Duodenal mucosa (tissue), 2 donors: ENCODE results near the gene H2BK1.

ENCODE experiments used
- H3K27ac ChIP-seq: one replicate; pipeline ENCODE4 v1.7.0; 2013; ENCODE audit warnings: low read depth, low read length
- H3K27me3 ChIP-seq, 2 donors: one replicate each; pipeline ENCODE4 v1.7.0; 2013; ENCODE audit warnings: low read length in 2 of 2, control low read depth in 1 of 2; ENCODE audit not compliant: insufficient read depth in 2 of 2, control insufficient read depth in 1 of 2
- H3K36me3 ChIP-seq, 2 donors: one replicate each; pipeline ENCODE4 v1.7.0; 2013; ENCODE audit warnings: low read length in 2 of 2, control low read depth in 1 of 2; ENCODE audit not compliant: insufficient read depth in 2 of 2, control insufficient read depth in 1 of 2
- H3K4me1 ChIP-seq, 2 donors: one replicate each; pipeline ENCODE4 v1.7.0; 2013; ENCODE audit warnings: low read length in 2 of 2, control low read depth in 1 of 2; ENCODE audit not compliant: insufficient read depth in 2 of 2, control insufficient read depth in 1 of 2
- H3K4me3 ChIP-seq, 2 donors: one replicate each; pipeline ENCODE4 v1.7.0; 2013; ENCODE audit warnings: low read length in 2 of 2, low read depth in 1 of 2
- H3K9ac ChIP-seq, 2 donors: one replicate each; pipeline ENCODE4 v1.7.0; 2013; ENCODE audit warnings: low read length in 2 of 2, low read depth in 1 of 2
- H3K9me3 ChIP-seq, 2 donors: one replicate each; pipeline ENCODE4 v1.7.0; 2013; ENCODE audit warnings: low read length in 2 of 2, control low read depth in 1 of 2; ENCODE audit not compliant: control insufficient read depth in 1 of 2

Gene H2BK1

DNA sequence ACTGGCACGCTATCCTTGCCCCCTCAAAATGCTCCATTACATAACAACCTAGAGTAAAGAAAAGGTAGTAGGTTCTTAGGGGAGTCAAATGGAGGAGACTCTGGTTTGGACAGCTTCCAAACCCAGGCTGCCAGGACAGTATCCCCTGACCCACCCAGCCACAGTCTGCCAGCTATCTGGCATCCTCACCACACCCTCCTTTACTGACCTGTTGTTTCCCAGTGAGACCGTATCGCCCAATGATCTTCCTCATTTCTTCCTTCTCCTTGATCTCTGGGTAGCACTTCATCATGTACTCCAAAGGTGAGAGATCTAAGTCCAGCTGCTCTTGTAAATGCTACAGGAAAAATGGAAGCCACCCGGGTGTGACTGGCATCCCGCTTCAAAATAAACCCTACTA lies 5.1 kb upstream of the H2BK1 start:
- Histone ChIP-seq H3K27me3 (no peaks in the 10 kb centered on the region), H3K4me1 (no peaks in the 10 kb centered on the region), H3K9me3 (no peaks in the 10 kb centered on the region), H3K27ac (no peak overlapping the region), H3K36me3 (peaks cover 33 to 60% of the 10 kb centered on the region in 2 donors), H3K9ac (no peak overlapping the region), H3K4me3 (no peak overlapping the region)

DNA sequence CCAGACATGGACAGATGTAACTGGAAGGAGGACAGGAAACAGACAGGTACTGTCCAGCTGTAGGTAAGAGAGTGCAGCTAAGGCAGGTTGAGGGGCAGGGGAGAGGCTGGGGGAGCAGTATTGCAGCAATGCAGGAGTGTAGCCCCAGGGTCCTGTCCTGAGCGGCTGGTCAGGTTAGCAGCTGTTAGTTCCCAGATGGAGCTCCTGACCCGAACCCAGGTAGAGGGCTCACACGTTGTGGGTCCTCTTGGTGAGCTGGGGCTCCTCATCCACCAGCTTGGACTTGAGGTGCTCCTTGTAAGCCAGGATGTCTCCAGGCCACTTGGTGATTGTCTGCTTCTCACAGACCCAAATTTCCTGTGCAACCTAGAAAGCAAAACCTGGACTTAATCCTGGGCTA lies 3.5 kb upstream of the H2BK1 start:
- no peaks in the 10 kb centered on the region for H3K9me3 ChIP-seq
- peaks cover 26 to 53% of the 10 kb centered on the region in 2 donors for H3K36me3 ChIP-seq
- H3K4me3 ChIP-seq = no peak overlapping the region
- no peaks in the 10 kb centered on the region for H3K4me1 ChIP-seq
- H3K27ac ChIP-seq = no peak overlapping the region
- H3K27me3 ChIP-seq = no peaks in the 10 kb centered on the region
- H3K9ac ChIP-seq = no peak overlapping the region

DNA sequence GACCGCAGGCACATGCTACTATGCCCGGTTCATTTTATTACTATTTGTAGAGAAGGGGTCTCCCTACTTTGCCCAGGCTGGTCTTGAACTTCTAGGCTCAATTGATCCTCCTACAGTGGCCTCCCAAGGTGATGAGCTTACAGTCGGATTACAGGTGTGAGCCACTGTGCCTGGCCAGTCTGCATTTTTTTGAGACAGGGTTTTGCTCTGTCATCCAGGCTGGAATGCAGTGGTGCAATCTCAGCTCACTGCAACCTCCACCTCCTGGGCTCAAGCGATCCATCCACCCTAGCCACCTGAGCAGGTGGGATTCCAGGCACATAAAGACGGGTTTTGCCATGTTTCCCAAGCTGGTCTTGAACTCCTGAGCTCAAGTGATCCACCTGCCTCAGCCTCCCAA lies 2.3 kb upstream of the H2BK1 start:
- Histone ChIP-seq H3K27me3 (no peaks in the 10 kb centered on the region), H3K9ac (no peak overlapping the region), H3K27ac (no peak overlapping the region), H3K4me3 (no peak overlapping the region), H3K36me3 (peaks cover 19 to 41% of the 10 kb centered on the region in 2 donors), H3K4me1 (no peaks in the 10 kb centered on the region), H3K9me3 (no peaks in the 10 kb centered on the region)

DNA sequence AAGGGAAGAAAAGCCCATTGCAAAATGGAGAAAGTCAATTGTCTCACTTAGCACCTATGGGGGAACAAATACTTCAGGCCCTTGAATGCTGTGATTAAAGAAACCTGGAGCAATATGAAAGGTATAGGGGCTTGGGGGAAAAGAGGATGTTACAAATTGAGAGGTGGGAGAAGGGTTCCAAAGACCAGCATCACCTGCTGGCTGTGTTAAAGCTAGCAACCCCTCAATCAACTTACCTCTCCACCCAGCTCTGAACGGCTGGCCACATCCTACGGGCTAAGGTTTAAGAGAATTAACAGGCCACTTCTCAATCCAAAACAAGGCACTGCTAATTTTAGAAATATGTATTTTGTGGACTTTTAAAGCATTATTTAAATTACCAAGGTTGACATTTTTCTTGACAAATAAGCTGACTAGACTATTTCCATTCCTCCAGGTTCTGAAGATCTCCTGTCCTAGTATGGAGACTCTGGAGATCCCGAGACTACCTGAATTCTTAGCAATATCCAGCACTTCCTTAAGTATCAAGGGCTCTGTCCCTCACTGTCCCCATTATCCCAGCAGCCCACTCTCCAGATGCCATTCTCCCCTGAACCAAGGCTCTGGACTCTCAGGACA lies 976 bp upstream of the H2BK1 start:
- no peaks in the 10 kb centered on the region for H3K9me3 ChIP-seq
- H3K36me3 ChIP-seq = peaks cover 18 to 32% of the 10 kb centered on the region in 2 donors
- peaks cover 0 to 3% of the 10 kb centered on the region in 2 donors for H3K27me3 ChIP-seq
- no peak overlapping the region for H3K9ac ChIP-seq
- no peak overlapping the region for H3K4me3 ChIP-seq
- no peak overlapping the region for H3K27ac ChIP-seq
- H3K4me1 ChIP-seq = no peaks in the 10 kb centered on the region

DNA sequence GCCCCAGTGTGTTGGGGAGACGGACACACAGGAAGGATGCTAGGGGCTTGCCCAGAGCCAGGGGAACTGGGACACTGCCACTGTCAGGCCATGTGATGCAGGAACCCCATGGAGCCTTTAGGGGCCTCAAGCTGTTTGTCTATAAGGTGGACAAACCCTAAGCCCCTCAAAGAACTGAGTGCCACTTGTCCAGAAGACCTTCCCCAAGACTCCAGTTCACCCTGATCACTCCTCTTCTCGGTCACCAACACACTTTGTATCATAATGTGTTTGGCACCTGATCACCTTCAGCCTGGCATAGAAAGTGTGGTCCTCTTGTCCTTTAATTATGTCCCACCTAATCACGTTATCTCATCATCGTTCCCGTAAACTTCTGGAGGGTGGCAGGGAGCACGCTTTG lies 700 bp downstream of the H2BK1 start:
- Histone ChIP-seq H3K4me3 (no peak overlapping the region), H3K36me3 (peaks cover 11 to 17% of the 10 kb centered on the region in 2 donors), H3K9me3 (no peaks in the 10 kb centered on the region), H3K9ac (no peak overlapping the region), H3K27ac (no peak overlapping the region), H3K27me3 (peaks cover 8 to 12% of the 10 kb centered on the region in 2 donors), H3K4me1 (no peaks in the 10 kb centered on the region)

DNA sequence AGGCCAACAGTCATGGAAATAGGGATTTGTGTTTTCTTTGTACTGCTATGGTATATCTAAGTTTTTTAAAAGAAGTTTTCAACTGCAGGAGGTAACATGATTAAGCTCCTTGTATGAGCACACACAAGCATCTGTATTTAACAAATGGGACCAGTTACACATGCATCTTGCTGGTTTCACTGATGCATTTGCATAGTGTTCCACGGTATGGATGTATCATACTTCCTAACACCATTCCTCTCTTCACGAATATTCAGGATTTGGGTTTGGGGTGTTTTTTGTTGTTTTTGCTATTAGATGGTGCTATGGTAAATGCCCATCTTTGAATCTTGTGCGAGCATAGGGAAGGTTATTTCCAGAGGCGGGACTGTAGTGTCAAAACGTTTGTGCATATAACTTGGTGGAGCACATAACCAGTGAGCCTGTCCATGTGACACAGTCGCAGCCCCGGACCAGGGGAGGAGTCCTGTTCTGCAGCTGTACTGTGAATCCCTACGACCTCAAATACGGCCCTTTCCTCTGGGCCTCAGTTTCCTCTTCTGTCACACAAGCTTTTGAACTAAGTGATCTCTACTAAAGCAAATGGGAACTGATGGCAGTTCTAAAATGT lies 1.9 kb downstream of the H2BK1 start:
- Histone ChIP-seq H3K4me3 (no peak overlapping the region), H3K27me3 (peaks cover 9 to 12% of the 10 kb centered on the region in 2 donors), H3K36me3 (peaks cover 0 to 6% of the 10 kb centered on the region in 2 donors), H3K4me1 (no peaks in the 10 kb centered on the region), H3K27ac (no peak overlapping the region), H3K9me3 (no peaks in the 10 kb centered on the region), H3K9ac (no peak overlapping the region)

DNA sequence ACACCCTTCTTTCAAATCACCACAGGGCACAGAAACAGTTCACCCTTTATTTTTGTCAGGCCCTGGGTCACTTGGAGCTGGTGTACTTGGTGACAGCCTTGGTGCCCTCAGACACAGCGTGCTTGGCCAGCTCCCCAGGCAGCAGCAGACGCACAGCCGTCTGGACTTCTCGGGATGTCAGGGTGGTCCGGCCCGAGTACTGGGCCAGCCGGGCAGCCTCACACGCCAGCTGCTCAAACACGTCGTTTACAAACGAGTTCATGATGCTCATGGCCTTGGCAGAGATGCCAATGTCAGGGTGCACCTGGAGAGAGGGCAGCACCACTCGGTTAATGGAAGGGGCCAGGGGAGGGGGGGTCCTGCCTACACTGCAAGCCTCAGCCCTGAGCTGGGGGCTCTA lies 2.5 kb downstream of the H2BK1 start:
- no peak overlapping the region for H3K4me3 ChIP-seq
- H3K9me3 ChIP-seq = no peaks in the 10 kb centered on the region
- H3K36me3 ChIP-seq = peaks cover 0 to under 1% of the 10 kb centered on the region in 2 donors
- no peak overlapping the region for H3K9ac ChIP-seq
- H3K27me3 ChIP-seq = peaks cover 9 to 12% of the 10 kb centered on the region in 2 donors
- H3K27ac ChIP-seq = no peak overlapping the region
- no peaks in the 10 kb centered on the region for H3K4me1 ChIP-seq

DNA sequence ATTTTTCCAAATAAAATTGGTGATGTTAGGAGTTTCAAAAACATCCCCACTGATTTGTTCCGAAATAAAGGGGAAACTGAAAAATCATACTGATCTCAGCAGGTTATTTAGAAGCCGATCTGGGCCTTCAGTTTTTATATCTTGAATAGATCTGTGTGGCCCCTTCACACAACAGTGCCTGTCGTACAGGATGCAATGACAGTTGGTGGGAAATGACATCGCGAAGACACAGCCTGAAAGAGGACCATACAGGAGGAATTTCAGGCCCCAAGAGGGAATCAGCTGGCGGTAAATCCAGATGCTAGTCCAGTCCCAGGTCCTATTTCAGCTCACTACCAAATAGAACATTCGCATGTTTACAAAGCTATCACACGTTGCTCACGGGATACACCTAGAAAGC lies 3.0 kb downstream of the H2BK1 start:
- Histone ChIP-seq H3K27ac (no peak overlapping the region), H3K4me1 (no peaks in the 10 kb centered on the region), H3K36me3 (no peaks in the 10 kb centered on the region), H3K27me3 (peaks cover 9 to 12% of the 10 kb centered on the region in 2 donors), H3K4me3 (no peak overlapping the region), H3K9ac (no peak overlapping the region), H3K9me3 (no peaks in the 10 kb centered on the region)

DNA sequence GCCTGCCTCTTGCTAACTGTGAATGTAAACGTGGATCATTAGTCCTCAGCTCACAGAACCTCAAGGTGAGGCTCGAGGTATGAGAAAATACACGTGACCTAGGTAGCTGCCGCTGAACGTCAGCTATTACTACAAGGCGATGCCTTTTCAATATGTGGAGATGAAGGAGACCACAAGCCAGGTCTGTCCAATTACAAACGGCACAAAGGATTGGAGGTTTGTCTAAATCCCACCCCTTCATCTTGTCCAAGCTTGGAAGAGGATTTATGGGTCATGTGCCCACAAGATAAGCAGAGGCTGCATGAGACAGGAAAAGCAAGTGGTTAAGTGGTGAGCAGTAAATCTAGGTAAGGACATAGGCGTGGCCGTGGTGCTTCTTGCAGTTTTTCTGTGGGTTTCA lies 3.4 kb downstream of the H2BK1 start:
- Histone ChIP-seq H3K9ac (no peak overlapping the region), H3K4me1 (no peaks in the 10 kb centered on the region), H3K9me3 (no peaks in the 10 kb centered on the region), H3K27ac (no peak overlapping the region), H3K4me3 (no peak overlapping the region), H3K27me3 (peaks cover 9 to 12% of the 10 kb centered on the region in 2 donors), H3K36me3 (no peaks in the 10 kb centered on the region)

DNA sequence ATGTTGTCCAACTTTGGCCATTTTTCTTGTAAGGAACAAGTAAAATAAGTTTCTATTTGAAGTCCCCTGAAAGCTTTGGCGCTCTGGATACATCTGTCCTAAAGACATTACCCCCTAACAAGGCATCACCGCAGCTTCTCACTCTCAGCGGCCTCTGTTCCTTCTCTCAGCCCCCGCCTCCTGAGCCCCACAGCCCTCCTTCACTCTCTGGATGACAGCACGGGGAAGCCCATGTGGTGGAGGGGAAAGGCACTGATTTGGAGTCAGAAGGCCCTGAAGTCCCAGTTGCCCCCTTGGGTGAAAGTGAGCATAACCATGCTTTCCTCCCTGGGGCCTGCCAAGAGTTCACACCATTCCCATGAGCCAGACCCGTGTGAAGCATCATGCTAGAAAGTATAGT lies 4.6 kb downstream of the H2BK1 start:
- H3K27ac ChIP-seq = no peak overlapping the region

More for the DNA sequence above, 4.6 kb downstream of the H2BK1 start:
- Histone ChIP-seq H3K4me3 (no peak overlapping the region), H3K4me1 (no peaks in the 10 kb centered on the region), H3K9ac (no peak overlapping the region), H3K27me3 (peaks cover 9 to 12% of the 10 kb centered on the region in 2 donors), H3K9me3 (no peaks in the 10 kb centered on the region), H3K36me3 (no peaks in the 10 kb centered on the region)
